Measurements from ENCODE around the gene RBFOX1.

DNA sequence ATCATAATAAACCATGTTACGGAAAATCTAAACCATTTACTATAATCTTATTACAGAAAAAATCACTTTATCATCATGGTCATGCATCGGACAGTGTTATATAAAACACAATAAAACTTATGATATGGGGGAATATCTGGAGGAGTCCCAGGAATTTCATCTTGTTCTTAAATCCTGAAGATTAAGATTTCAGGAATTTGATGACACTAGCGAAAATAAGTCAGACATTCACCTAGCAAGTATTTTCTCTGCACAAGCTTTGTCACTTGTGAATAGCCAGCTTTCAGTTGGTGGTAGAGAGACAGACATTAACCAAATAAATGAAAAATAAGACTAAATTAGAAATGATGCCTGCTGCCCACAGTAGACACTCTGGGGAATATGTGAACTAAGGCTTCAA is 410.0 kb downstream of the RBFOX1 start:
- TF ChIP-seq EP300 (IDR thresholded peaks at IDR 0.05), result no peak
- TF ChIP-seq, protein P1, sequence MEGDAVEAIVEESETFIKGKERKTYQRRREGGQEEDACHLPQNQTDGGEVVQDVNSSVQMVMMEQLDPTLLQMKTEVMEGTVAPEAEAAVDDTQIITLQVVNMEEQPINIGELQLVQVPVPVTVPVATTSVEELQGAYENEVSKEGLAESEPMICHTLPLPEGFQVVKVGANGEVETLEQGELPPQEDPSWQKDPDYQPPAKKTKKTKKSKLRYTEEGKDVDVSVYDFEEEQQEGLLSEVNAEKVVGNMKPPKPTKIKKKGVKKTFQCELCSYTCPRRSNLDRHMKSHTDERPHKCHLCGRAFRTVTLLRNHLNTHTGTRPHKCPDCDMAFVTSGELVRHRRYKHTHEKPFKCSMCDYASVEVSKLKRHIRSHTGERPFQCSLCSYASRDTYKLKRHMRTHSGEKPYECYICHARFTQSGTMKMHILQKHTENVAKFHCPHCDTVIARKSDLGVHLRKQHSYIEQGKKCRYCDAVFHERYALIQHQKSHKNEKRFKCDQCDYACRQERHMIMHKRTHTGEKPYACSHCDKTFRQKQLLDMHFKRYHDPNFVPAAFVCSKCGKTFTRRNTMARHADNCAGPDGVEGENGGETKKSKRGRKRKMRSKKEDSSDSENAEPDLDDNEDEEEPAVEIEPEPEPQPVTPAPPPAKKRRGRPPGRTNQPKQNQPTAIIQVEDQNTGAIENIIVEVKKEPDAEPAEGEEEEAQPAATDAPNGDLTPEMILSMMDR (IDR thresholded peaks at IDR 0.05), result no peak
- TF ChIP-seq POLR2AphosphoS5 (IDR thresholded peaks at IDR 0.05), result no peak
- no peak for TF ChIP-seq POLR2A (IDR thresholded peaks at IDR 0.05)
